C4-2B (cell line): ENCODE measurements around the gene OSM.

Experiments used
- H3K27ac ChIP-seq: fragments of 450-650 bp; 2 replicates; pipeline ENCODE4 v1.5.1; 2017
- CTCF ChIP-seq: fragments of 450-650 bp; conservative IDR thresholded peaks from 2 replicates; pipeline ENCODE4 v1.5.1; 2017; ENCODE audit warnings: mild to moderate bottlenecking
- ZFX ChIP-seq: fragments of 450-650 bp; IDR thresholded peaks from 2 replicates; pipeline ENCODE4 v1.6.1; 2017

OSM gene

GRCh38 chr22:30249049-30250038 lies 17.3 kb downstream of the OSM start:
- TF ChIP-seq ZFX: no peak
- no peak overlapping the region for H3K27ac ChIP-seq

GRCh38 chr22:30248484-30248883 lies 18.2 kb downstream of the OSM start:
- no peak for TF ChIP-seq ZFX
- H3K27ac ChIP-seq: no peak overlapping the region

- no peak overlapping the region for H3K27ac ChIP-seq
- TF ChIP-seq ZFX (no peak), CTCF (no peak)
These were observed 18.7 kb downstream of the OSM start for GRCh38 chr22:30247974-30248373.

GRCh38 chr22:30247561-30247960 lies 19.1 kb downstream of the OSM start:
- no peak for TF ChIP-seq CTCF
- no peak for TF ChIP-seq ZFX
- no peak overlapping the region for H3K27ac ChIP-seq

- peak overlapping the region; percentile 67 for H3K27ac ChIP-seq
- no peak for TF ChIP-seq ZFX
- no peak for TF ChIP-seq CTCF
These were observed 19.8 kb downstream of the OSM start for GRCh38 chr22:30246814-30247376.

GRCh38 chr22:30245985-30246813 lies 20.5 kb downstream of the OSM start, which contains the start of gene LIF:
TSS of gene LIF (minus strand) at chr22:30246759. CDS start at chr22:30246695, 64 bp downstream.
- TF ChIP-seq CTCF (no peak; the same call in 1 of the 2 replicates), ZFX (0 out of 2 replicates have a peak, but pooled peaks have one; percentile 14)
- H3K27ac ChIP-seq: peak within 1 kb of the TSS; percentile 67

- H3K27ac ChIP-seq: peak overlapping the region; percentile 67
- TF ChIP-seq ZFX (no peak), CTCF (no peak)
These were observed 21.3 kb downstream of the OSM start for GRCh38 chr22:30245181-30245984.
